Ovary (tissue), 3 donors: Measurements from ENCODE around the gene ZNF792.

ENCODE experiments used
- EP300 ChIP-seq: sonication (generic); formaldehyde crosslinking; IDR thresholded peaks from one replicate; pipeline ENCODE4 v1.6.1; 2017; ENCODE audit warnings: antibody characterized with exemption
- POLR2A ChIP-seq: fragments of 450-650 bp; IDR thresholded peaks from one replicate; pipeline ENCODE4 v1.6.1; 2017; ENCODE audit warnings: antibody characterized with exemption, mild to moderate bottlenecking, moderate library complexity
- TF ChIP-seq, protein P1 (sequence below), 3 donors: fragments of 450-650 bp in 2 of 3; fragments of 200-600 bp in 1 of 3; IDR thresholded peaks; one replicate each; pipeline versions ENCODE4 v1.5.1 to v1.8.0; 2016 to 2022; ENCODE audit warnings: antibody characterized with exemption in 3 of 3, mild to moderate bottlenecking in 1 of 3
- donor health status: DM: no; HTN: no; CAD: no.

- TF ChIP-seq, protein P1, sequence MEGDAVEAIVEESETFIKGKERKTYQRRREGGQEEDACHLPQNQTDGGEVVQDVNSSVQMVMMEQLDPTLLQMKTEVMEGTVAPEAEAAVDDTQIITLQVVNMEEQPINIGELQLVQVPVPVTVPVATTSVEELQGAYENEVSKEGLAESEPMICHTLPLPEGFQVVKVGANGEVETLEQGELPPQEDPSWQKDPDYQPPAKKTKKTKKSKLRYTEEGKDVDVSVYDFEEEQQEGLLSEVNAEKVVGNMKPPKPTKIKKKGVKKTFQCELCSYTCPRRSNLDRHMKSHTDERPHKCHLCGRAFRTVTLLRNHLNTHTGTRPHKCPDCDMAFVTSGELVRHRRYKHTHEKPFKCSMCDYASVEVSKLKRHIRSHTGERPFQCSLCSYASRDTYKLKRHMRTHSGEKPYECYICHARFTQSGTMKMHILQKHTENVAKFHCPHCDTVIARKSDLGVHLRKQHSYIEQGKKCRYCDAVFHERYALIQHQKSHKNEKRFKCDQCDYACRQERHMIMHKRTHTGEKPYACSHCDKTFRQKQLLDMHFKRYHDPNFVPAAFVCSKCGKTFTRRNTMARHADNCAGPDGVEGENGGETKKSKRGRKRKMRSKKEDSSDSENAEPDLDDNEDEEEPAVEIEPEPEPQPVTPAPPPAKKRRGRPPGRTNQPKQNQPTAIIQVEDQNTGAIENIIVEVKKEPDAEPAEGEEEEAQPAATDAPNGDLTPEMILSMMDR (IDR thresholded peaks at IDR 0.05), result no peak
- TF ChIP-seq EP300 (no peak), POLR2A (no peak)
These were observed 11.0 kb upstream of the ZNF792 start for GRCh38 chr19:34975056-34975455.
